ENCODE results near the gene GTF2H4.
A peak's percentile ranks its signal among the peaks of the same experiment; 100 is the strongest.
"Not testable (repeated sequence)": the region's sequence is repeated elsewhere in the genome, so short reads cannot be mapped to it uniquely, and the experiment has no call there.

The GTF2H4 gene

DNA sequence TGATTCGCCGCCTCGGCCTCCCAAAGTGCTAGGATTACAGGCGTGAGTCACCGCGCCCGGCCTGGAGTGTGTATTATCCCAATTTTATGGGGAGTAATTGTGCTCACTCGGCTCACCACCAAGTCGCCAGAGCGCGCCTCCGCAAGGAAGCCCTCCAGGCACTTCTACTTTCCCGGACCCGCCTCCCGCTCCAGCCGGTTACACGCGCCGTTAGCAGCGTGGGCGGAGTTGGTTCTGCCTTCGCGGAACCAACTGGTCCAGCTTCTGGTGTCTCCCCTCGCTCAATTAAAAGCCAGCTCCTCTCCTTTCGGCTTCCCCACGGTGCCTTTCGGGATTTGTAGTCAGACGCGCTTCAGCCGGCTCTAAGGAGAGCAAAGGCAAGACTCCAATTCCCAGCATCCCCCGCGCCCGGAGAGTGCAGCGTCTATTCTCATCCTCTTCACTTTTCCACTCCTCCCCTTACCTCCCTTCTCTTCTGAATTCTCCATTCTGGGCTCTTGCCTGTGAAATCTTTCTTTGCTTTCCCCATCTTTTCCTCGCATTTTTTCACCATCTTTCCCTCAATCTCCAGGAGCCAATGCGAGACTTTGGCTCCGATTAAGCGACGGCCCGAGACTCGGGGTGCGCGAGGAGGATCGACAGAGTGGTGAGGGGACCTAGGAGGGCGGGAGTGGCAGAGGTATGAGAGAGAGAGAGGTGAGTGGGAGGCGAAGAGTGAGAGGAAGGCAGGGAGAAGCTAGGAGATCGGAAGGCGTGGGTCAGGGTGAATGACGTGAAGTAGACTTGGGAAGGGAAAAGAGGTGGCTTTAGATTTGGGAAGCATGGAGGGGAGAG is at the start of gene GTF2H4:
Gene GTF2H4 (plus strand): TSS at position 450 of the 834 bp plus-strand sequence.
- peak; percentile 94 to 95 for DNase-seq (ENCODE audit: low read depth in 2 of 2)

DNA sequence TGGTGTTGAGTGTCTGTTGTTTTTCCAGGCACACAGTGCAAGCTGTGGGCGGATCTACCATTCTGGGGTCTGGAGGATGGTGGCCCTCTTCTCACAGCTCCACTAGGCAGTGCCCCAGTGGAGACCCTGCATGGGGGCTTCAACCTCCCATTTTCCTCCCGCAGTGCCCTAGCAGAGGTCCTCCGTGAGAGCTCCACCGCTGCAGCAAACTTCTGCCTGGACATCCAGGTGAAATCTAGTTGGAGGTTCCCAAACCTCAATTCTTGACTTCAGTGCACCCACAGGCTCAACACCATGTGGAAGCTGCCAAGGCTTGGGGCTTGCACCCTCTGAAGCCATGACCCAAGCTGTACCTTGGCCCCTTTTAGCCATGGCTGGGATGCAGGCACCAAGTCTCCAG is 48.3 kb upstream of the GTF2H4 start:
- DNase-seq (ENCODE audit: low read depth in 2 of 2) = not testable (repeated sequence)

DNA sequence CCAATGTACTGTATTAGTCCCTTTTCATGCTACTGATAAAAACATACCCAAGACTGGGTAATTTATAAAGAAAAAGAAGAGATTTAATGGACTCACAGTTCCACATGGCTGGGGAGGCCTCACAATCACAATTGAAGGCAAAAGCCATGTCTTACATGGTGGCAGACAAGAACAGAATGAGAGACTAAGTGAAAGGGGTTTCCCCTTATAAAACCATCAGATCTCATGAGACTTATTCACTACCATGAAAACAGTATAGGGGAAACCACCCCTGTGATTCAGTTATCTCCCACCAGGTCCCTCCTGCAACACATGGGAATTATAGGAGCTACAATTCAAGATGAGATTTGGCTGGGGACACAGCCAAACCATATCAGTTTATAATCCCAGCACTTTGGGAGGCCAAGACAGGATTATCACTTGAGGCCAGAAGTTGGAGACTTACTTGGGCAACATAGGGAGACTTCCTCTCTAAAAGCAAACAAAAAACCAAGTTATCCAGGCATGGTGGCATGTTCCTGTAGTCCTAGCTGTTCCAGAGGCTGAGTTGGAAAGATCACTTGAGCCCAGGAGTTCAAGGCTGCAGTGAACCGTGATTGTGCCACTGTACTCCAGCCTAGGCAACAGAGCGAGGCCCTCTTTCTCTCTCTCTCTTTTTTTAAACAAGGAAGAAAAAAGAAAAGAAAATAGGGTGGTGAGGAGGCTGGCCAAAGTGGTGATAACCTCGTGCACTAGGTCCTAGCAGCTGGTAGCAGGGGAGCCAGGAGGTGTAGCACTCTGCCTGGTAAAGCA is 46.6 kb upstream of the GTF2H4 start:
- DNase-seq (ENCODE audit: low read depth in 2 of 2) = no peak

DNA sequence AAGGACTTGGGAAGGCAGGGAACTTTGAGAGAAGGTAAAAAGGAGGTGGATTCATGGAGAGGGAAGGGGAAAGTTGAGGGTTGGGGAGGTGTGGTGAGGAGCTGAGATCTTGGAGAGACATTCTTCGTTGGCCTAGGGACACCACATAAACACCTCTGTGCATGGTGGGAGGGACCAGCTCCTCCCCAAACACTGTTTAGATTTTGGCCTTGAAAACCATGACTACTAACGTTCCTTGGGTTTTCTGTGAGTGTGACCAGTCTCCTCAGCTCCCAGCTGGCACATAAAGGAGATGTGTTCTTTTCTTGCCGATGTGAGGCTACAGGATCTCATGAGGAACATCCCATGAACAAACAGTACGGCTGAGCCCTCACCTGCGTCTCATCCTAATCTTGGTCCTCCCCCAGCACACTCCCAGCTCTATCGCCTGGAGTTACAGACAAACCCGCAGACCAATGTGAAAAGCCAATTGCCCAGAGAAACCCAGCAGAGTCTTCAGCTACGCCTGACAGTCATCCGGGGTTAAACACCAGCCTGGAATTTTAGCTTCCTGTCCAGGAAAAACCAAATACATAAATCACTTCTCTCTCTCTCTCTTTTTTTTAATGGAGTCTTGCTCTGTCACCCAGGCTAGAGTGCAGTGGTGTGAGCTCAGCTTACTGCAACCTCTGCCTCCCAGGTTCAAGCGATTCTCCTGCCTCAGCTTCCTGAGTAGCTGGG is 45.7 kb upstream of the GTF2H4 start:
- DNase-seq (ENCODE audit: low read depth in 2 of 2) = no peak

DNA sequence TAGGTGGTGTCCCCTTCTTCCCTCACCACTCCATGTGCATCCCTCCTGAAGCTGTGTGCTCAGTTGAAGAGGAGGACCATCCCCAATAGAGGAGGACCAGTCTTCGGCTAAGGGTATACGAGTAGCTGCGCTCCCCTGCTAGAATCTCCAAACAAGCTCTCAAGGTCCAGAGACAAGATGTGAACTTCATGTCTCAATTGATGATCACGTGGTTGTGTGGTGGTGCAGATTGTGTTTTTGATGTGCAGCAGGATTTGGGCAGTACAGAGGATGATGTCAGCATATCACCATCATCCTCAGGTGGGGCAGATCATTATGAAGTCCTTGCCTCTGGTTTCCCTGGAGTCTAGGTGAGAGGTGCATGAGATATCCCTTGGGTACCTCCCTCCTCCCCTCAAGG is 43.7 kb upstream of the GTF2H4 start:
- DNase-seq (ENCODE audit: low read depth in 2 of 2) = no peak

DNA sequence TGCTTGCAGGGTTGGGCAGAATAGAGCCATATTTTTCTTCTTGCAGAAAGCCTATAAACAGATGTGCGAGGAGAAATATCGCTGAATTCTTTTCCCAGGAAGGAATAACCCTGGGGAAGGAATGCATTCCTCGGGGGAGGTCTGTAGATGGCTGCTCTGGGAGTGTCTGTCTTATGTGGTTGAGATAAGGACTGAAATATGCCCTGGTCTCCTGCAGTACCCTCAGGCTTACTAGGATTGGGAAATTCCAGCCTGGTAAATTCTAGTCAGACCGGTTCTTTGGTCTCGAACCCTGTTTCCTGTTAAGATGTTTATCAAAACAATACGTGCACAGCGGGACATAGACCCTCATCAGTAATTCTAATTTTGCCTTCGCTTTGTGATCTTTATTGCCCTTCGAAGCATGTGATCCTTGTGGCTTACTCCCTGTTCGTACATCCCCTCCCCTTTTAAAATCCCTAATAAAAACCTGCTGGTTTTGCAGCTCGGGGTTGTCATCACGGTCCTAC is 38.7 kb upstream of the GTF2H4 start:
- not testable (repeated sequence) for DNase-seq (ENCODE audit: low read depth in 2 of 2)

DNA sequence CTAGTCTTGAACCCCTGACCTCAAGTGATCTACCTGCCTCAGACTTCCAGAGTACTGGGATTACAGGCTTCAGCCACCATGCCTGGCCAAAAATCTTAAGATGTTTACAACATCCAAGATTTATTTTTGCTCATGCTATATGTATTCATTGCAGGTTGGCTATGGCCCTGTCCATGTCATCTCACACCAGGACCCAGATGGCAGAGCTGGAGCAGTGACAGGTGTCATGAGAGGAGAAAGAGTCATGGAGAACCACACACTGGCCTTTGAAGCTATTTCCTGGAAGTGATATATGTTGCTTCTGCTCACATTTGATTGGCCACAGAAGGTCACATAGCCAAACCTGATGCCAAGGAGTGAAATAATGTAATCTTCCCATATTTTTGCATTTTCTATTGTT is 37.5 kb upstream of the GTF2H4 start:
- DNase-seq (ENCODE audit: low read depth in 2 of 2) = no peak

DNA sequence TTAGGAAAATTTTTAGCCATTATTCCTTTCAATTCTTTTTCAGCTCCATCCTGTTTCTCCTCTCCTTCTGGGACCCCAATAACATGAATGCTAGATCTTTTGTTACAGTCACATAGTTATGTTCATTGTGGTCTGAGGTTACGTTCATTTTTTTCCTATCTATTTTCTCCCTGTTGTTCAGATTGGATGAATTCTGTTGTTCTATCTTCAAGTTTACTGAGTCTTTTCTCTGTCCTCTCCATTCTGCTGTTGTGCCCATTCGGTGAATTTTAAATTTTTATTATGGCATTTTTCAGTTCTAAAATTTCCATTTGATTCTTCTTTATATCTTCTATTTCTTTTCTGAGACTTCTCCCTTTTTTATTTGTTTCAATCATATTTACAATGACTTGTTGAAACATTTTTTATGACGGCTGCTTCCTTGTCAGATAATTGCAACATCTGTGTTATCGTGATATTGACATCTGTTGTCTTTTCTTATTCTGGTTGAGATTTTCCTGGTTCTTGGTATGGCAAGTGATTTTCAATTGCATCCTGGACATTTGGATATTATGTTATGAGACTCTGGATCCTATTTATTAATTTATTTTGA is 36.3 kb upstream of the GTF2H4 start:
- DNase-seq (ENCODE audit: low read depth in 2 of 2) = no peak

DNA sequence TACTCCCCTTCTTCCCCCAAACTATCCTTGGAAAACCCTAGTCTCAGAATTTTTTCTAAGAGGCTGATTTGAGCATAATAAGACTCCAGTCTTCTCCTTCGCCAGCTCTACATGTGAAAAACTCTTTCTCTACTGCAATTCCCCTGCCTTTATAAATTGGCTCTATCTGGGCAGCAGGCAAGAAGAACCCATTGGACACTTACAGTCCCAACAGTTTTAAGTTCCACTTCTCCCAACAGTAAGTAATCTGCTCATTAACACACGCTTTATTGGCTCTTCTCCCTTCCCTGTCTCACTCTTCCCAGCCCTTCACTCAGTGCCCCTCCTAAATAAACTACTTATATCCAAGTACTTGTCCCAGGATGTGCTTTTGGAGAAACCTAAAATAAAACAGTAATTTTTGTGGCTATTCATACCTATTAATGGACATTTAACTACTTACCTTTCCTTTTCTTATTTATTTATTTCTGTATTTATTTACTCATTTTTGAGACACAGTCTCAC is 34.8 kb upstream of the GTF2H4 start:
- no peak for DNase-seq (ENCODE audit: low read depth in 2 of 2)

DNA sequence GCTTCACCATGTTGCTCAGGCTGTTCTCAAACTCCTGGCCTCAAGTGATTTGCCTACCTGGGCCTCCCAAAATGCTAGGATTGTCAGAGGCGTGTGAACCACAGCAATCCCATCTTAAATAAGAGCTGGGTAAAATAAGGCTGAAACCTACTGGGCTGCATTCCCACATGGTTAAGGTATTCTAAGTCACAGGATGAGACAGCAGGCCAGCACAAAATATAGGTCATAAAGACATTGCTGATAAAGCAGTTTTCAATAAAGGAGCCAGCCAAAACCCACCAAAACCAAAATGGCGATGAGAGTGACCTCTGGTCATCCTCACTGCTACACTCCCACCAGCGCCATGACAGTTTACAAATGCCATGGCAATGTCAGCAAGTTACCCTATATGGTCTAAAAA is 34.2 kb upstream of the GTF2H4 start:
- DNase-seq (ENCODE audit: low read depth in 2 of 2) = not testable (repeated sequence)

DNA sequence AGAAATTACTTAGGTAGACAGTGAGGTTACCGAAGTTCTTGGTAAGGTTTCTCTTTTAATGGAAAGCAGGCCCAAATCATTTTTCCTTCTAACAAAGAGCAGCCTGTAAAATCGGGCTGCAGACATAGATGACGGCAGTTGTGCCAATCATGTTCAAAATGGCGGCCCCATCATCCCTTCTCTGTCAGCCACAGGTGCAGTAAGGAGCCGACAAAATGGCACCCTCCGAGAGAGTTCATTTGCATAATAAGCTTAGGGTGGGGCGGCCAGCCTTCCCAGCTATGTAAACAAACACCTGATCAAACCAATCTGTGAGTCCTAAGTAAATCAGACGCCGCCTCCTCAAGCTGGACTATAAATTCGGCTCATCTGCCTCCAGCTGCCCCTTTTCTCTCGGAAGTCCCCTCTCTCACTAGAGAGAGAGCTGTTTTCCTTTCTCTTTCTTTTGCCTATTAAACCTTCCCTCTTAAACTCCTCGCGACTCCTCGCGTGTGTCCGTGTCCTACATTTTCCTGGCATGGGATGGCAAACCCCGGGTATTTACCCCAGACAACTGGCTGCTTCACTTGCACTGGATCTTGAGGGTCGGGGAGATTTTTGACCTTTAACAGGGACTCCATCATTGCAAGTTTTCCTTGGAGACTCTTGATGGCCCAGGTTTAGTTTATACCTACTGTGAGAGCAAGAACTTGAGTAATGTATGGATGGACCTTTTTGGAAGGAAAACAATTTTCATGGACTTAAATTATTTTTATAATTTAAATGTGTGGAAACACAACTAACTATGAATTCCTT is 32.6 kb upstream of the GTF2H4 start:
- DNase-seq (ENCODE audit: low read depth in 2 of 2) = no peak

DNA sequence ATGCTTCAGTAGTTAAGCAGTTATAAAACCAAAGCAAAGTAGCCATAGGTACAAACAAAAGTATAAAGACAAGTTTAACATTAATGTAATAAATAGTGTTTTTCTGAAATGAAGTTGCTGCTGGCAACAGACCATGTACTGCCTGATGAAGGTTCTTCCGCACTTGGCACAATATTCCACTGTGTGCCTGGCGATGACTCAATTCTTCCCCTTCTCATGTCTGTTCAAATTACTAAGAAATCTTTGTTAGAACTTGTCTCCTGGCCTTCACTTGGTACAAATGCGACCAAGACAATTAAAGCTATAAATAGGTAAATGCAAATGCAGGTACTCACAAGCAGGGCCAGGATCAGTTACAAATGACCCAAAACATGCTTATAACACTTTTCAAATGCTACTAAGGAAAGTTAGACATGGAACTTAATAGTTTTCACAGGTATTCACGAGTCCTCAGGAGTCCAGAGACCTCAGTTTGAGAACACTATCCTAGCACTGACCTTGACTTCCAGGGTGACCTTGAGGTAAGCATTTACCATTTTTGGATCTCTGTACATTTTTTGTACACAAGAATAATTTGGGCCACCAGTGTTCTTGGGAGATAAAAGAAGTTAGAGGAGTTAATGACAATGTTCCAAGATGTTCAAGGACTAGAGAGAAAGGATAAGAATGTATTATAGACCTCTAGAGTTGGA is 31.8 kb upstream of the GTF2H4 start:
- DNase-seq (ENCODE audit: low read depth in 2 of 2) = no peak

DNA sequence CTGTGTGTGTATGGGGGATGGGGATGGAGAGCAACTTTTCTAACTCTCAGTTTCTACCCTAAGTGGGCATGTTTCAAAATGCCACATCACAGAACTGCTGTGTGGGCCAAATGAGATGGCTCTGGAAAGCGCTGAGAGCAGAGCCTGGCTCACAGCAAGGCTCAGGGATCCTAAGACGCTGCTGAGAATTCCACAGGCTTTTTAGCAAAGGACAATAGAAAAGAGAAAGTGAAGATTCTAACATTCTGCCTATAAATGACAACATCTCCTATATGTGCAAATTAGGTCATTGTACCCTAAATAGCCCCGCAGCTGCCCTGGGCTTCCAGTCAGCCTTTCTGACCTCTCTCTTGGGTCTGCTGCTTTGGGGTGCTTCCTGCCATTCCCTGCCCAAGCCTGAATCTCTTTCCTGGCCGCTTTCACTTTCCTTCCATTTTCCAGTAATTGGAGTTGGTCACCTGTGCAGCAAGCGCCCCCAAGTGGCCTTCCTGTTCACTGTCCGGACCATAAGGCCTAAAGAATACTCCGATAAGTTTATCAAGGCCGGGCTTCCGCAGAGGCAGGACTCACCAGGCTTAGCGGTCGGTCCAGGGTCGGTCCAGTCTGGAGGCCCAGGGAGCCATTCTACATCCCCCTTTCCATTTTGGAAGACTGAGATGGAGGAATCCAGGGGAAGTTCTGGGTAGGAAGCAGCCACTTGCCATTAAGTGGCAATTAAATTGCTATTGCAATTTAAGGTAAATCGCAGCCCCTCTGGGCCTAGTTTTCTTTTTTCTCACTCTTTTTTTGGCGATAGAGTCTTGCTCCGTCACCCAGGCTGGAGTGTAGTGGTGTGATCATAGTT is 30.4 kb upstream of the GTF2H4 start:
- DNase-seq (ENCODE audit: low read depth in 2 of 2) = peak; percentile 57 to 68

DNA sequence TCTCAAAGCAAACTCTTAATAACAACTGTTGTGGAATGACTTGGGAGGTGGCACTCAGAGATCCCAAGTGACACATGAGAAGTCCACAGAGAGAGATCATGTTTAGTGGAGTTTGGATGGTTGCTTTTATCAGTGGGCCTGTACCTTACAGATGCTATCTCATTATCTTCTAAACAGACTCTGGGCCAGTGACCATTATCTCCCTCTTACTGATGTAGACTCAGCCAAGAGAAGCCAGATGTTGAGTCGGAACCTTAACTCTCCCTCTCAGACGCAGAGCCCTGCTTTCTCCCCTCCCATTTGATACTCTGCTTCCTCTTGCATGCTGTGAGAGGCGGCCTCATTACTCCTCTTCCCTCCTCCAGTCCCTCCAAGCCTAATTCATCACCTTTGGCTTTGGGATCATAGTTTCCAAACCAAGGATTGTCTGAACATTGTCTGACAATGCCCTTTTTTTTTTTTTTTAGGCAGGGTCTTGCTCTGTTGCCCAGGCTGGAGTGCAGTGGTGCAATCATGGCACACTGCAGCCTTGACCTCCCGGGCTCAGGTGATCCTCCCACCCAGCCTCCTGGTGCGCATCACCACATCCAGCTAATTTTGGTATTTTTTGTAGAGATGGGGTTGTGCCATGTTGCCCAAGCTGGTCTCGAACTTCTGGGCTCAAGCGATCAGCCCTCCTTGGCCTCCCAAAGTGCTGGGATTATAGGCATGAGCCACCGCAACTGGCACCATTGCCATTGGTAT is 28.2 kb upstream of the GTF2H4 start:
- no peak for DNase-seq (ENCODE audit: low read depth in 2 of 2)

DNA sequence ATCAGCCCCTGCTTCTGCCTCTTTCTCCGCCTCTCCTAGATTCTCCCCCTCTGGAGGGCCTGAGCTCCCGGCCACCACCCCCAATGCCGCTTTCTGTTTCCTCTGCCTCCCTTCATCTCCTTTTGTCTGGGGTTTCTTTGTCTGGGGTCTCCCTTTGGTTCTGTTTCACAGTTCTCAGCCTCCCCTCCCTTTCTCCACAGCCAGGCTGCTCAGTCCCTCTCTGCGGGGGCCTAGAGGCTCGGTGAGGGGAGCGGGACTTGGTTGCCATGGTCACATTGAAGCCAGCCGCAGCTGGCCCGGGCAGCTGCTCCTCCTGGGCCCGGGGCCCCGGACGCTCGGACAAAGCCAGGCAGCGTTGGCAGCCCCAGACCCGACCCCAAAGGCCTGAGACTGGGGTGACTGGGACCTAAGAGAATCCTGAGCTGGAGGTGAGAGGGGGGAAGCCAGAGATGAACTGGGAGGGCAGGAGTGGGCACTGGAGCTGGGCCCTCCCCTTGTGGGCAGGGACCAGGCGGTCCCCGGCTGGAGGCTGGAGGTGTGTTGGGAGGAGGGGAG is 27.2 kb upstream of the GTF2H4 start:
- DNase-seq (ENCODE audit: low read depth in 2 of 2) = no peak

DNA sequence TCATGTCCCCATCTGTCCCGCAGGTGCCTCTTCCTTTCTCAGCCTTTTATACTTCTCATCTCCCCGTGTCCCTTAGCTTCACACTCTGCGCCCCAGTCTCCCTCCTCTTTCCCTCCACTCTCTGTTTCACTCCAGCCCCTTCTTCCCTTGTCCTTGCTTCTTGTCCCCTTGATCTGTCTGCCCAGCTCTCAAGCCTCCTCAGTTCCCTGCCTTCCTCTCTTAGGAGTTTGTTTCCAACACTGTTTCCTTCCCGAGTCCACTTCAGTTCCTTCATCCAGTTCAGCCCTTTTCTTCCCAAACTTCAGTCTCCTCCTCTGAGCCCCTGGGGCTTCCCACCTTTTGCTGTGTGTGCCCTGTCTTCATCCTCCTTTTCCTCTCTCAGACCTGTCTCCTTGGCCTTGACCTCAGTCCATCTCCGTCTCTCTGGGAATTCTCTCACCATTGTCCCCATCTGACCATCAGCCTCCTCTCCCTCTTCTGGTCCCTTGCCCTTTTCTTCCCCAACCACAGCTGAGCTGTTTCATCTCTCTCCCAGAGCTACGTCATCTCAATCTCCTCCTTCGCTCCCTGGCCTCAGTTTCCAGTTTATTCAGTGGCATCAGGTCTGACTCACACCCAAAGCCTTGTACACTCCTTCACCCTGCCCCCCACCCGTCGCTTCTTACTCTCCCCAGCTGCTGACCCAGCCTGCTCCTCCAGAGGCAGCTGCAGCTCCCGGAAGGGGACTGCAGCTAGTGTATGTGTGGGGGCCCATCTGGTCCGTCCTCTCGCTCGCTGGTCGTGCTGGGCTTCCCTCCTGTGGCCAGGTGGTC is 26.4 kb upstream of the GTF2H4 start:
- no peak for DNase-seq (ENCODE audit: low read depth in 2 of 2)

DNA sequence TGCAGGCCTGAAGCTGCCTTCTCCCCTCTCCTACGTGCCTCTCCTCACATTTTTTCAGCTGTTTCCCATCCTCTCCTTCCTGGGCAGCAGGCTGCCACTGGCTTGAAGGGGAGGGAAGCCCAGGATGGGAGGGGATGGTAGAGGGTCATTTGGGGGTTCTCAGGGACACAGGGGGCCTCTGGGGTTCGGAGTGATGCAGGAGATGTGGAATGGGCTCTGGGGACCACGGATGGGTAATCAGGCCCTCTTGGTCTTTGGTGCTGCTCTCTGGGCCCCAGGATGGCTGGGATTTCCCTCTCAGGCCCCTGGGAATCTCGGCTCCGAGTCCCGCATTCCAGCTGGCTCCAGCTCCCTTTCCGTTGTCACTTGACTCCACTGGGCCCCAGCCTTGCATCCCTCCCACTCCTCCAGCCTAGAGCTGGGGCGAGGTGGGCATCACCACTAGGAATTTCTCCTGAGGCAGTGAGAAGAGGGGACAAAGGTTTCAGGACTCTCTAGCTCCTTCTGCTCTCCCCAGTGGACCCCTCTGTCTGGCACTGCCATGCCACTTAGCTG is 25.7 kb upstream of the GTF2H4 start:
- DNase-seq (ENCODE audit: low read depth in 2 of 2) = no peak
